BJ (cell line): Measurements from ENCODE around the gene DOCK8. TPM values are rescaled to one million over a fixed set of nuclear protein-coding genes. Genes with fewer than 3 reads are reported as not detected.

ENCODE experiments used
- CTCF ChIA-PET: fragments of 350-600 bp; formaldehyde crosslinking; extraction: SDS; loops from one replicate; lab custom pipeline; 2021; ENCODE audit warnings: antibody characterized with exemption, inconsistent platforms; lab: Yijun Ruan, JAX
- POLR2A ChIA-PET: fragments of 300-600 bp; sonication (Branson Sonifier 250); formaldehyde crosslinking; extraction: SDS; loops from one replicate; lab custom pipeline; 2021; ENCODE audit warnings: antibody characterized with exemption; lab: Charles Lee
- DNase-seq: peaks from one replicate; pipeline ENCODE4 v3.0.0-alpha.2; 2011; ENCODE audit warnings: low read depth
- H3K27me3 ChIP-seq: 2 replicates; pipeline ENCODE4 v1.6.0; 2011; ENCODE audit warnings: low read length; ENCODE audit not compliant: control insufficient read depth, insufficient read depth
- H3K36me3 ChIP-seq: 2 replicates; pipeline ENCODE4 v1.5.1; 2011; ENCODE audit warnings: low read length; ENCODE audit not compliant: control insufficient read depth, insufficient read depth
- H3K4me3 ChIP-seq: 2 replicates; pipeline ENCODE4 v1.5.1; 2011; ENCODE audit warnings: low read depth, mild to moderate bottlenecking, control low read depth, low read length
- polyA plus RNA-seq: library from polyadenylated mRNA; depleted of rRNA; stranded (reverse); fragments of >200 nt; gene quantifications from 2 replicates; pipeline ENCODE4 v1.2.3, GENCODE V29; 2011
- TF ChIP-seq, protein P1 (sequence below): IDR thresholded peaks from 2 replicates; pipeline ENCODE4 v1.5.1; 2011; ENCODE audit warnings: low read depth, mild to moderate bottlenecking, control low read depth, inconsistent platforms, low read length, moderate library complexity; ENCODE audit not compliant: insufficient read depth

Gene DOCK8
- polyA plus RNA-seq, 1 experiment: 0.07 TPM

DNA sequence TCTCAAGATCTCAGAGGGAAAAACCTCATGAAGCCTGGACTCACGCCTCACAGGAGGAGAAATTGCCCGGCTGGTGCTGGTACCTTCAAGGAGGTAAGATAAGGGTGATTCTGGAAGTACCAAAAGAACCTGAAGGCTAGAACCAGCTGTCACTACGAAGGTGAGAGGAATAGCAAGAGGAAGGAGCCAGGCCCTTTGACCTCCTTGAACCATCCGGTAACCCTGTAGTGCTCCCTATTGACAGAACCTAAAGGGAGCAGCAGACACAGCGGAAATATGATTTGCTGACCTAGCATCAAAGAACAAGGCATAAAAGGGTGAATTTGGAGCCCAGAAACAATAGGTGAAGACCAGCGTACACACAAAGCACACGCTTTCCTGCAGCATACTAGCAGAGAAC, 92.2 kb downstream of the DOCK8 start:
- Histone ChIP-seq H3K27me3 (no peaks in the 10 kb centered on the region), H3K4me3 (no peak overlapping the region)

DNA sequence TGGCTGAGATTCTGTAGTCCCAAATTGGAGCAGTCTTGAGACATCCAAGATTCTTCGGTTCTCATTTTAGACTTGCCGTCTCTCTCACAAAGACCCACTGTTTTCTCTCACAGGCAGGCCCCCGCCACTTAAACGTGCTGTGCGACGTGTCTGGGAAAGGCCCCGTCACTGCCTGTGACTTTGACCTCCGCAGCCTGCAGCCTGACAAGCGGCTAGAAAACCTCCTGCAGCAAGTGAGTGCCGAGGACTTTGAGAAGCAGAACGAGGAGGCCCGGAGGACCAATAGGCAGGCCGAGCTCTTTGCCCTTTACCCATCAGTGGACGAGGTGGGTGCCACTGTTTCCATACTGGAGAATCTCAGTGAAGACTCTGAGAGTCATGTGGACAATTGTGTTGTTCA, 97.2 kb downstream of the DOCK8 start:
- no peaks in the 10 kb centered on the region for H3K36me3 ChIP-seq
- CTCF ChIA-PET: no interaction called here
- DNase-seq: no peak
- H3K4me3 ChIP-seq: no peak overlapping the region
- POLR2A ChIA-PET: no interaction called here
- H3K27me3 ChIP-seq: no peaks in the 10 kb centered on the region
- TF ChIP-seq, protein P1, sequence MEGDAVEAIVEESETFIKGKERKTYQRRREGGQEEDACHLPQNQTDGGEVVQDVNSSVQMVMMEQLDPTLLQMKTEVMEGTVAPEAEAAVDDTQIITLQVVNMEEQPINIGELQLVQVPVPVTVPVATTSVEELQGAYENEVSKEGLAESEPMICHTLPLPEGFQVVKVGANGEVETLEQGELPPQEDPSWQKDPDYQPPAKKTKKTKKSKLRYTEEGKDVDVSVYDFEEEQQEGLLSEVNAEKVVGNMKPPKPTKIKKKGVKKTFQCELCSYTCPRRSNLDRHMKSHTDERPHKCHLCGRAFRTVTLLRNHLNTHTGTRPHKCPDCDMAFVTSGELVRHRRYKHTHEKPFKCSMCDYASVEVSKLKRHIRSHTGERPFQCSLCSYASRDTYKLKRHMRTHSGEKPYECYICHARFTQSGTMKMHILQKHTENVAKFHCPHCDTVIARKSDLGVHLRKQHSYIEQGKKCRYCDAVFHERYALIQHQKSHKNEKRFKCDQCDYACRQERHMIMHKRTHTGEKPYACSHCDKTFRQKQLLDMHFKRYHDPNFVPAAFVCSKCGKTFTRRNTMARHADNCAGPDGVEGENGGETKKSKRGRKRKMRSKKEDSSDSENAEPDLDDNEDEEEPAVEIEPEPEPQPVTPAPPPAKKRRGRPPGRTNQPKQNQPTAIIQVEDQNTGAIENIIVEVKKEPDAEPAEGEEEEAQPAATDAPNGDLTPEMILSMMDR: no peak

More for the DNA sequence above, 92.2 kb downstream of the DOCK8 start:
- H3K36me3 ChIP-seq: no peaks in the 10 kb centered on the region
- no peak for DNase-seq
- POLR2A ChIA-PET: no interaction called here
- CTCF ChIA-PET: interaction anchor here (1.0 kb wide), 1 partner anchor 9 kb away, joined by 4 read pairs; no protein-coding TSS in a partner anchor
- TF ChIP-seq, protein P1: no peak

DNA sequence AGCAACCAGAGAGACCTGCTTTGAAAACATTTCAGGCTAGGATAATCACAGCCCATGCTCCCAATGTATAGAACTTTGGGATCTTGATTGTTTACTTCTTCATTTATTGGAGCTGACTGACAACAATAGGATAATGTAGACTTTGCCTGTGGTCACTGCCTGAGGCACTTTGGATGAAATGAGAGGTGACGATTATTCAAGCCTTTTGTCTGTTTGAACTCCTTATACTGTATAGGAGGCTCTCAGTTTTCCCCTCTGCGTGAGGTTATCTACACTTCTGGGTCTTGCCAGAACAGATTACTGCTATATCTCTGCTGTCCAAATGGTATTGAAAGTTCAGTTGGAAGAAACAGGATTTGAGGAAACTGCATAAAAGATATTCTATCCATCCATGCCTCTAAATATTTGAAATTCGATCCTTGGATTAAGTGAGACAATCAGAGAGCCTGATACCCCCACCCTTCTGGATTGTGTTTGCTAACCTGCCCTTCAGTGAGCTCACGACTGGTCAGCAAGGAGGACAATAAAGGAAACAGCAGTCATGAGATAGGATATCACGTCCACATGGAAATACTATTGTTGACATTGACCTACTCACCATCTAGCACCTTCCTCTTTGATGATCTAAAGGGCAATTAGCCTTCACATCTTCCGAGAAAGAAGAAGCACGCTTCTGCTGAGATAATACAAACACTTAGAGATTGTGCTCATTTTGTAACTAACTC, 98.1 kb downstream of the DOCK8 start:
- ChIA-PET CTCF (no interaction called here), POLR2A (no interaction called here)
- H3K27me3 ChIP-seq: no peaks in the 10 kb centered on the region
- no peak overlapping the region for H3K4me3 ChIP-seq
- TF ChIP-seq, protein P1: no peak
- no peak for DNase-seq
- H3K36me3 ChIP-seq: no peaks in the 10 kb centered on the region

DNA sequence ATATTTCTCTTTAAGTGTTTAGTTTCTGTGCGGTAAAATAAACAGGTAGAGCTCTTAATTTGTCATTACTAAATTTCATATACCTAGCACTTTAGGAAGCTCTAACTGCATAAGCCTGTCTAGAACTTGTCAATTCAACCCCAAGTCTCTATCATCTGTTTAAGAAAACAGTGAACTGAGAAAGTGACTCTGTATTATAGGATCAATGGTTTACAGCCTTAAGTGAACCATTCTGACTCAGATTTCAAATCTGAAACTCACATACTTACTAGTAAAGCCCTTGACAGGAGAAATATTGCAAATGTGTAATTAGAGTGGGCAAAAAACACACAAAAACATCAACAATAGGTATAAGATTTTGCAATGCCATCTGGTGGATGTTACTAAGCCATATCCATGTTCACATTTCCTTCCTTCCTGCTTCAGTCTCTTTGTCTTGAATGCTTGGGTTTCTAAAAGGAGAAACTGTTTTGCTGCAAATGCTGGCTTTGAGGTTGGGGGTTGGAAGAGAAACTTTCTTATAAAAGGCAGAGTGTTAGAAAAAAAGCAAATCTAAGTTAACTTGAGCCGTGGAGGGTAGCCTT, 101.8 kb downstream of the DOCK8 start:
- Histone ChIP-seq H3K4me3 (no peak overlapping the region), H3K27me3 (no peaks in the 10 kb centered on the region), H3K36me3 (no peaks in the 10 kb centered on the region)
- DNase-seq: no peak
- POLR2A ChIA-PET: no interaction called here
- TF ChIP-seq, protein P1: no peak
- CTCF ChIA-PET: interaction anchor here (1.2 to 1.4 kb wide), 2 partner anchors 22 to 44 kb away, joined by 3 read pairs; no protein-coding TSS in a partner anchor

DNA sequence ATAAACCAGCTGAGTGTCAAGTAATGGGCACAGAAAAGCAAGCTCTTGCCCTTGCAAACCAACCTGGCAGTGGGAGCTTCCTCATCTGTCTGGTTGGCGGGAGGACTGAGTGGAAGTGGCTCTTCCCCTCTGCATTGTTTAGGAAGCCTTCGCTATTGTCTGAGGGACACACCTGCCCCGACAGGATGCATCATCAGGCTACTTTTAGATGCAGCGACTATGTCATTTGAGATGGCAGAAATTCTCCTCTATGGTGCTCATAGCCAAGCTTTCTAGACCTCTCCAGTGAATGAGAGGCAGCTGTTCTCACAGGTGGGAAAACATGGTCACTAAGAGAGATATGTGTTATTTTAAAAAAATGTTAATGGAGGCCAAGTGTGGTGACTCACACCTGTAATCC, 104.0 kb downstream of the DOCK8 start:
- H3K27me3 ChIP-seq: no peaks in the 10 kb centered on the region
- no peak overlapping the region for H3K4me3 ChIP-seq
- ChIA-PET POLR2A (no interaction called here), CTCF (no interaction called here)
- TF ChIP-seq, protein P1: no peak
- no peaks in the 10 kb centered on the region for H3K36me3 ChIP-seq
- no peak for DNase-seq
